ENCODE measurements around the gene PATL2.

DNA sequence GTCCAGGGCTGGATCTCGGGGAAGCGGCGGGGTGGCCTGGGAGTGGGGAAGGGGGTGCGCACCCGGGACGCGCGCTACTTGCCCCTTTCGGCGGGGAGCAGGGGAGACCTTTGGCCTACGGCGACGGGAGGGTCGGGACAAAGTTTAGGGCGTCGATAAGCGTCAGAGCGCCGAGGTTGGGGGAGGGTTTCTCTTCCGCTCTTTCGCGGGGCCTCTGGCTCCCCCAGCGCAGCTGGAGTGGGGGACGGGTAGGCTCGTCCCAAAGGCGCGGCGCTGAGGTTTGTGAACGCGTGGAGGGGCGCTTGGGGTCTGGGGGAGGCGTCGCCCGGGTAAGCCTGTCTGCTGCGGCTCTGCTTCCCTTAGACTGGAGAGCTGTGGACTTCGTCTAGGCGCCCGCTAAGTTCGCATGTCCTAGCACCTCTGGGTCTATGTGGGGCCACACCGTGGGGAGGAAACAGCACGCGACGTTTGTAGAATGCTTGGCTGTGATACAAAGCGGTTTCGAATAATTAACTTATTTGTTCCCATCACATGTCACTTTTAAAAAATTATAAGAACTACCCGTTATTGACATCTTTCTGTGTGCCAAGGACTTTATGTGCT lies 721 bp upstream of the PATL2 start:
- TF ChIP-seq POLR2A (IDR thresholded peaks at IDR 0.05), result no peak
- TF ChIP-seq, protein P1, sequence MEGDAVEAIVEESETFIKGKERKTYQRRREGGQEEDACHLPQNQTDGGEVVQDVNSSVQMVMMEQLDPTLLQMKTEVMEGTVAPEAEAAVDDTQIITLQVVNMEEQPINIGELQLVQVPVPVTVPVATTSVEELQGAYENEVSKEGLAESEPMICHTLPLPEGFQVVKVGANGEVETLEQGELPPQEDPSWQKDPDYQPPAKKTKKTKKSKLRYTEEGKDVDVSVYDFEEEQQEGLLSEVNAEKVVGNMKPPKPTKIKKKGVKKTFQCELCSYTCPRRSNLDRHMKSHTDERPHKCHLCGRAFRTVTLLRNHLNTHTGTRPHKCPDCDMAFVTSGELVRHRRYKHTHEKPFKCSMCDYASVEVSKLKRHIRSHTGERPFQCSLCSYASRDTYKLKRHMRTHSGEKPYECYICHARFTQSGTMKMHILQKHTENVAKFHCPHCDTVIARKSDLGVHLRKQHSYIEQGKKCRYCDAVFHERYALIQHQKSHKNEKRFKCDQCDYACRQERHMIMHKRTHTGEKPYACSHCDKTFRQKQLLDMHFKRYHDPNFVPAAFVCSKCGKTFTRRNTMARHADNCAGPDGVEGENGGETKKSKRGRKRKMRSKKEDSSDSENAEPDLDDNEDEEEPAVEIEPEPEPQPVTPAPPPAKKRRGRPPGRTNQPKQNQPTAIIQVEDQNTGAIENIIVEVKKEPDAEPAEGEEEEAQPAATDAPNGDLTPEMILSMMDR (IDR thresholded peaks at IDR 0.05), result no peak

Data from Peyer's patch (tissue), 4 donors.